HG02588 (cell line): ENCODE results near the gene SHOC2.

ENCODE experiments used
- ATAC-seq: cut with Tn5 transposase; IDR thresholded peaks from one replicate; pipeline ENCODE4 v1.9.1; 2021; ENCODE audit warnings: mild to moderate bottlenecking, moderate library complexity; ENCODE audit not compliant: unreplicated experiment

SHOC2 gene

GRCh38 chr10:110944792-110945396 lies 25.5 kb downstream of the SHOC2 start:
- no peak for ATAC-seq

GRCh38 chr10:110946496-110946895 lies 27.1 kb downstream of the SHOC2 start:
- ATAC-seq = no peak

GRCh38 chr10:110947061-110947595 lies 27.7 kb downstream of the SHOC2 start:
- no peak for ATAC-seq

GRCh38 chr10:110951381-110951780 lies 32.0 kb downstream of the SHOC2 start:
- no peak for ATAC-seq

GRCh38 chr10:110957606-110958005 lies 38.2 kb downstream of the SHOC2 start:
- no peak for ATAC-seq

- no peak for ATAC-seq
Measured at GRCh38 chr10:110959379-110960332, 40.3 kb downstream of the SHOC2 start.

GRCh38 chr10:110960333-110960712 lies 40.9 kb downstream of the SHOC2 start:
- ATAC-seq = no peak

GRCh38 chr10:110962443-110962842 lies 43.0 kb downstream of the SHOC2 start:
- no peak for ATAC-seq

GRCh38 chr10:110963162-110963561 lies 43.8 kb downstream of the SHOC2 start:
- ATAC-seq = no peak

- no peak for ATAC-seq
Measured at GRCh38 chr10:110964681-110965080, 45.3 kb downstream of the SHOC2 start.

- no peak for ATAC-seq
Measured at GRCh38 chr10:110965216-110965615, 45.8 kb downstream of the SHOC2 start.

- ATAC-seq = no peak
Measured at GRCh38 chr10:110966146-110966545, 46.7 kb downstream of the SHOC2 start.

- ATAC-seq = no peak
Measured at GRCh38 chr10:110967009-110967630, 47.7 kb downstream of the SHOC2 start.

GRCh38 chr10:110967645-110968044 lies 48.2 kb downstream of the SHOC2 start:
- ATAC-seq = peak; percentile 73

GRCh38 chr10:110969183-110969582 lies 49.8 kb downstream of the SHOC2 start:
- no peak for ATAC-seq

GRCh38 chr10:110971638-110972037 lies 52.2 kb downstream of the SHOC2 start:
- no peak for ATAC-seq

GRCh38 chr10:110972231-110973134 lies 53.1 kb downstream of the SHOC2 start:
- ATAC-seq = no peak

- no peak for ATAC-seq
Measured at GRCh38 chr10:110973400-110973799, 54.0 kb downstream of the SHOC2 start.

GRCh38 chr10:110976577-110976976 lies 57.2 kb downstream of the SHOC2 start:
- ATAC-seq = no peak

GRCh38 chr10:110977662-110978061 lies 58.3 kb downstream of the SHOC2 start:
- no peak for ATAC-seq
